ENCODE measurements around the gene CHI3L1. TPM values are rescaled to one million over a fixed set of nuclear protein-coding genes. Genes with fewer than 3 reads are reported as not detected.

CHI3L1 gene
- total RNA-seq, 2 experiments from 2014 or later, result not detected

GRCh38 chr1:203175827-203176241 is 10.7 kb downstream of the CHI3L1 start:
- no peak for DNase-seq (ENCODE audit: low spot score)
- no peaks in the 10 kb centered on the region for H3K9me2 ChIP-seq (ENCODE audit: insufficient read depth, low read length)
- TF ChIP-seq, protein P1, sequence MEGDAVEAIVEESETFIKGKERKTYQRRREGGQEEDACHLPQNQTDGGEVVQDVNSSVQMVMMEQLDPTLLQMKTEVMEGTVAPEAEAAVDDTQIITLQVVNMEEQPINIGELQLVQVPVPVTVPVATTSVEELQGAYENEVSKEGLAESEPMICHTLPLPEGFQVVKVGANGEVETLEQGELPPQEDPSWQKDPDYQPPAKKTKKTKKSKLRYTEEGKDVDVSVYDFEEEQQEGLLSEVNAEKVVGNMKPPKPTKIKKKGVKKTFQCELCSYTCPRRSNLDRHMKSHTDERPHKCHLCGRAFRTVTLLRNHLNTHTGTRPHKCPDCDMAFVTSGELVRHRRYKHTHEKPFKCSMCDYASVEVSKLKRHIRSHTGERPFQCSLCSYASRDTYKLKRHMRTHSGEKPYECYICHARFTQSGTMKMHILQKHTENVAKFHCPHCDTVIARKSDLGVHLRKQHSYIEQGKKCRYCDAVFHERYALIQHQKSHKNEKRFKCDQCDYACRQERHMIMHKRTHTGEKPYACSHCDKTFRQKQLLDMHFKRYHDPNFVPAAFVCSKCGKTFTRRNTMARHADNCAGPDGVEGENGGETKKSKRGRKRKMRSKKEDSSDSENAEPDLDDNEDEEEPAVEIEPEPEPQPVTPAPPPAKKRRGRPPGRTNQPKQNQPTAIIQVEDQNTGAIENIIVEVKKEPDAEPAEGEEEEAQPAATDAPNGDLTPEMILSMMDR (conservative IDR thresholded peaks at IDR 0.05; ENCODE audit: low read length), result no peak
- TF ChIP-seq EZH2phosphoT487 (IDR thresholded peaks at IDR 0.05; ENCODE audit: borderline replicate concordance, low read depth, low read length), result no peak
- H3K9me3 ChIP-seq (ENCODE audit: low read length), result no peaks in the 10 kb centered on the region
- no TSS peak for BruUV-seq (replicated peaks)
- CTCF ChIA-PET (ENCODE audit: unreplicated experiment), result no interaction called here
- no peak overlapping the region for H3K4me2 ChIP-seq (ENCODE audit: low read length)
- no peak overlapping the region for H3K4me3 ChIP-seq (ENCODE audit: low read depth, low read length, poor library complexity, severe bottlenecking)
- no peaks in the 10 kb centered on the region for H3K4me1 ChIP-seq (ENCODE audit: insufficient read depth, low read length, poor library complexity, severe bottlenecking)
- POLR2A ChIA-PET, result no interaction called here
- no peak overlapping the region for H3K27ac ChIP-seq (ENCODE audit: low read depth, low read length, poor library complexity, severe bottlenecking)
- no peaks in the 10 kb centered on the region for H3K36me3 ChIP-seq (ENCODE audit: insufficient read depth, low read length)
- no peak overlapping the region for H2AFZ ChIP-seq (ENCODE audit: low read length)
- H3K79me2 ChIP-seq (ENCODE audit: insufficient read depth, low read depth, low read length), result no peaks in the 10 kb centered on the region
- intact Hi-C loops (cut with micrococcal nuclease; ENCODE audit: unreplicated experiment), result no loop called here
- no peaks in the 10 kb centered on the region for H4K20me1 ChIP-seq (ENCODE audit: insufficient read depth, low read length)

- no peak within 1 kb of the TSS for H3K27ac ChIP-seq (ENCODE audit: low read depth, low read length, poor library complexity, severe bottlenecking)
- H3K4me3 ChIP-seq (ENCODE audit: low read depth, low read length, poor library complexity, severe bottlenecking), result no peak within 1 kb of the TSS
- DNase-seq (ENCODE audit: low spot score), result no peak
- intact Hi-C loops (cut with micrococcal nuclease; ENCODE audit: unreplicated experiment), result no loop called here
- no peak within 1 kb of the TSS for H3K4me2 ChIP-seq (ENCODE audit: low read length)
- POLR2A ChIA-PET, result no interaction called here
- H2AFZ ChIP-seq (ENCODE audit: low read length), result no peak within 1 kb of the TSS
- no peaks in the 10 kb centered on the region for H3K36me3 ChIP-seq (ENCODE audit: insufficient read depth, low read length)
- H3K79me2 ChIP-seq (ENCODE audit: insufficient read depth, low read depth, low read length), result no peaks in the 10 kb centered on the region
- CTCF ChIA-PET (ENCODE audit: unreplicated experiment), result interaction anchor here (0.7 kb wide), 1 partner anchor 1015 kb away, joined by 3 read pairs; the partner anchor contains the start of gene PTPN7
- H3K4me1 ChIP-seq (ENCODE audit: insufficient read depth, low read length, poor library complexity, severe bottlenecking), result no peaks in the 10 kb centered on the region
- H3K9me2 ChIP-seq (ENCODE audit: insufficient read depth, low read length), result no peaks in the 10 kb centered on the region
- H4K20me1 ChIP-seq (ENCODE audit: insufficient read depth, low read length), result no peaks in the 10 kb centered on the region
- no peaks in the 10 kb centered on the region for H3K9me3 ChIP-seq (ENCODE audit: low read length)
- BruUV-seq (replicated peaks), result no TSS peak
- TF ChIP-seq EZH2phosphoT487 (IDR thresholded peaks at IDR 0.05; ENCODE audit: borderline replicate concordance, low read depth, low read length), result no peak
- TF ChIP-seq, protein P1 (conservative IDR thresholded peaks at IDR 0.05; ENCODE audit: low read length), result no peak
These were observed 11.2 kb downstream of the CHI3L1 start, which contains the start of gene MYBPH for GRCh38 chr1:203175237-203175826. Gene MYBPH (minus strand): TSS chr1:203175826. CDS start chr1:203175755, 71 bp downstream.

DNA sequence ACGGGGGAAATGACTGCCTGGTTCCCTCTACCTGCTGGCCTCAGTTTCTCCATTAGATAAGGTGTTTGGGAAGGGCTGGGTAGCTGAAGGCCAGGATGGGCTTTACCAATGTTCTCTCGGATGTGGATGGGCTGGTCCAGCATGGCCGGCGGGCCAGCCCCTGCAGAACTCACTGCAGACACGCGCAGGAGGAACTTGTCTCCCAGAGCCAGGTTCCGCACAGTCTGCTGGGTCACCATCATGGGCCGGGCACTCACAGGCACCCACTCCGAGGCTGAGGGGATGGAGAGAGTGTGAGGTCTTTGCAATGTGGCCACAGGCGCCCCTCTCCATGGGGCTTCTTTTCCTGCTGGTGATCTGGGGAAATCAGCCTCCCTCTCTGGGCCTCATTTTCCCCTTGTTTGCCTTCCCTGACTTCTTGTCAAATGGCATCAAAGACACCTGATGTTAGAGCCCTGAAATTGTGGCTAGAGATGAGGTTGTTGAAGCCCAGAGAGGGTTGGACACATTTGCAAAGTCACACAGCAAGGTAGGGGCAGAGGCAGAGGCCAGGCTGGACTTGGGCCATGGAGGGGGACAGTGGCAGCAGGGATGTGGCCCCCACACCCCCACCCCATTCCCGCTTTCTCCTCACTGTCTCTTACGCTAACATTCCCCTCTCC is 12.0 kb downstream of the CHI3L1 start:
- Histone ChIP-seq H3K36me3 (ENCODE audit: insufficient read depth, low read length) (no peaks in the 10 kb centered on the region), H3K79me2 (ENCODE audit: insufficient read depth, low read depth, low read length) (no peaks in the 10 kb centered on the region), H3K9me3 (ENCODE audit: low read length) (no peaks in the 10 kb centered on the region), H3K9me2 (ENCODE audit: insufficient read depth, low read length) (no peaks in the 10 kb centered on the region), H4K20me1 (ENCODE audit: insufficient read depth, low read length) (no peaks in the 10 kb centered on the region), H3K4me1 (ENCODE audit: insufficient read depth, low read length, poor library complexity, severe bottlenecking) (no peaks in the 10 kb centered on the region), H2AFZ (ENCODE audit: low read length) (no peak overlapping the region), H3K4me3 (ENCODE audit: low read depth, low read length, poor library complexity, severe bottlenecking) (no peak overlapping the region), H3K27ac (ENCODE audit: low read depth, low read length, poor library complexity, severe bottlenecking) (no peak overlapping the region), H3K4me2 (ENCODE audit: low read length) (no peak overlapping the region)
- TF ChIP-seq, protein P1 (conservative IDR thresholded peaks at IDR 0.05; ENCODE audit: low read length), result no peak
- TF ChIP-seq EZH2phosphoT487 (IDR thresholded peaks at IDR 0.05; ENCODE audit: borderline replicate concordance, low read depth, low read length), result no peak
- BruUV-seq (replicated peaks), result no TSS peak
- intact Hi-C loops (cut with micrococcal nuclease; ENCODE audit: unreplicated experiment), result no loop called here
- ChIA-PET POLR2A (no interaction called here), CTCF (ENCODE audit: unreplicated experiment) (interaction anchor here (0.7 kb wide), 1 partner anchor 1014 kb away, joined by 3 read pairs; the partner anchor contains the start of gene PTPN7)
- DNase-seq (ENCODE audit: low spot score), result no peak
